ENCODE measurements around the gene KRT83.

- TF ChIP-seq CTCF (IDR thresholded peaks at IDR 0.05) = no peak
- TF ChIP-seq POLR2A (IDR thresholded peaks at IDR 0.05) = no peak
Measured at GRCh38 chr12:52334185-52334584, 13.0 kb upstream of the KRT83 start.
